GM21381 (cell line): ENCODE data around the gene AK5.
"Not testable (repeated sequence)": the region's sequence is repeated elsewhere in the genome, so short reads cannot be mapped to it uniquely, and the experiment has no call there.

ENCODE experiments used
- ATAC-seq: cut with Tn5 transposase; IDR thresholded peaks from one replicate; pipeline ENCODE4 v1.9.1; 2021; ENCODE audit warnings: mild to moderate bottlenecking, moderate library complexity; ENCODE audit not compliant: unreplicated experiment

The AK5 gene

GRCh38 chr1:77287535-77287934 lies 5.7 kb downstream of the AK5 start:
- ATAC-seq = no peak

DNA sequence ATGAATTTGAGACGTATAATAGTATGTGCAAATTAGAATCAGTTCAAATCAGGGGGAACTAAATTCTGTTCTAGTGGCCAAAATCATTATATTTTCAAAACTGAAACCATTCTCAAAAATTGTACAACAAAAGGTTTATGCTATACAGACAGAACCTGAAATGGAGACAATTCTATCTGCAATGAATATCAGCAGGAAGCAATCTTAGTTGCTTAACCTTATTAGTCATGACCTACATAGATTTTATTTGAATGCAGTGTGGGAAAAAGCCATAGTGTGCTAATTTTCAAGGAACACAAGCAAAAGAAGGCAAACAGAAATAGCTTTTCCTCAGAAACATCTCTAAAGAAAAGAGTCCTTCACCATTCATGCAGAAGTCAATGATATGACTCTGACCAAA lies 6.5 kb downstream of the AK5 start:
- no peak for ATAC-seq

- ATAC-seq = no peak
Measured at GRCh38 chr1:77290576-77290975, 8.8 kb downstream of the AK5 start.

GRCh38 chr1:77292551-77292950 lies 10.7 kb downstream of the AK5 start:
- no peak for ATAC-seq

GRCh38 chr1:77300566-77300965 lies 18.7 kb downstream of the AK5 start:
- no peak for ATAC-seq

- ATAC-seq = no peak
Measured at GRCh38 chr1:77303387-77303786, 21.6 kb downstream of the AK5 start.

- ATAC-seq = no peak
Measured at GRCh38 chr1:77308889-77309621, 27.2 kb downstream of the AK5 start.

DNA sequence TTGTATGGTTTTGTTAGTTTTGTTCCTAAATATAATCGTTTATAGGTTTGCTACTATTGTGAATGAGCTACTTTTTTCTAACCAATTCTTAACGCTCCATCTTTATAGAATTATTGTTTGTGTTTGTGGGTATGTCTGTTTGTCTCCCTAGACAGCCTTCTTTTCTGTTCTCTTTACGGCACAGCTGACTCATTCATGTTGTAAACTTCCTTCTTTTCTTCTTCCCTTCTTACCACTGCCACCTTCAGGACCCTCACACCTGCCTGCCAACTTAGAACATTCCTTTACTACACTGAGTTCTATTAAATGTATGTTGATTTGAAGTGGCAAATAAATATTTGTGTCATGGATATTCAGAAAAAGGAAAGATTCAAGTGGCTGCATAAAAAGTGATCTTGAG lies 29.1 kb downstream of the AK5 start:
- ATAC-seq = no peak

GRCh38 chr1:77312364-77312763 lies 30.5 kb downstream of the AK5 start:
- ATAC-seq = not testable (repeated sequence)

DNA sequence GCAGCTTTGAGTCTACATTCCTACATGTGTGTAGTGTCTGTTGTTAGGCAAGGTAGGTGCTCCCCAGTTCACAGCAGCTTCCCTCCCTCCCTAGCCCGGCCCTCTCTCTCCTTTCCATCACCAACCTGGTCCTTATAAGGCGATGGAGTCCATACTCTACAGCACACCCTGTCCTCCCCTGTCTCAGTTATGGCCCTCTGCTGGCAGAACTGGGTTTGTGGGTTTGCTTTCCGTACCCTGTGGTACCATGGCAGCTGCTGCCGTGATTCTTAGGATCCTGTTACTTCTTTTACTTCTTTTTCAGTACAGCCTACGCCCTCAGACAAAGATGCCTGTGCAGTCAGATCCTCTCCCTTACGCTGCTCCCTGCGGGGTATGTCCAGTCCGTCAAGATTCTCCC lies 31.7 kb downstream of the AK5 start:
- ATAC-seq = no peak

- ATAC-seq = no peak
Measured at GRCh38 chr1:77316006-77316405, 34.2 kb downstream of the AK5 start.

DNA sequence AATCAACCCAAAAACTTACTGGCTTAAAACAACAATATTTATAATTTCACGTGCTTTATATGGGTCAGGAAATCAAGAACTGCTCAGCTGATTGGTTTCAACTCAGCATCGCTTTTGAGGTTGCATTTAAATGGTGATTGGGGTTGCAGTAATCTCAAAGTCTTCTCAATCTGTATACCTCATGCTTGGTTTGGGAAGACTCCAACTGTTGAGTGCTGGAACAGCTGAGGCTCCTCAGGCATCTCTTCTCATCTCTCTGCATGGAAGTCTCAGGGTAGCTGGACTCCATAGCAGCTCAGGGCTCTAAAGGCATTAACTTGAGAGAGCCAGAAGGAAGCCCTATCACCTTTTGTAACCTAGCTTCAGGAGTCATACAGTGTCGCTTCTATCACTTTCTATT lies 35.1 kb downstream of the AK5 start:
- ATAC-seq = no peak

- ATAC-seq = no peak
Measured at GRCh38 chr1:77319036-77319705, 37.4 kb downstream of the AK5 start.

DNA sequence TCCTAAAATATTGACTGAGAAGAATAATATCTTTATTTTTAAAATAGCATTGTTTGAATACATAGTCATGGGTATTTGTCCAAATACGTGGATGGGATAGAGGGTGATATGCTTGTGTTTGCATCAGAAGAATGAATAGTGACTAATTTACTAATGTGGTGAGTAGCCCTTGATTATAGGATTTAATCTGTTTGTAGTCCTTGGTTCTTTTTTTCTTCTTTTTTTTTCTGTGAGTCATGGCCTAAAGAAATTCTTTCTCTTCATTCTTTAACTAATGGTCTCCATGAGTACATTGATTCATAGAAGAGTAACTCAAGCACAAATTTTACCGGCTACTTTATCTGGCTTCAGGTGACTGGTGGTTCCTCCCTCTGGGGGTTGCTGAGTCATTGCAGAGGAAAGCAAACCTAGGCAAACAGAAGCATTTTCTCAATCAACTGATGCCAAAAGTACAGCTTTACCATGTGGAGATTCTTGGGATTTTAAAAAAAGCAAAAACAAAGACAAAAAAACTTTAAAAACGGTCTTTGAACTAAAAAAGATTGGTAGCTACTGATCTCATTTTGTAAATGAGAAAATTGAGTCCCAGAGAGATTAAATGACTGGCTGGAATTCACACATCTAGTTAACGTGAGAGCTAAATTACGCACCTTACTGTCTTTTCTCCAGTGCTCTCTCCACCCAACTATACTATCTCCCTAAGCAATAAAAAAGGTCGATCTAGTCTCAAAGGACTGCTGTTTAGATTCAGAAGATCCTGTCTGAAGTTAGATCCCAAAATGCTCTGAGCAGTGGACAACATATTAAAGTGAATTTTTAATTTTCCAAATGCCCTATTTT lies 40.5 kb downstream of the AK5 start:
- no peak for ATAC-seq

- ATAC-seq = no peak
Measured at GRCh38 chr1:77333501-77333900, 51.7 kb downstream of the AK5 start.

DNA sequence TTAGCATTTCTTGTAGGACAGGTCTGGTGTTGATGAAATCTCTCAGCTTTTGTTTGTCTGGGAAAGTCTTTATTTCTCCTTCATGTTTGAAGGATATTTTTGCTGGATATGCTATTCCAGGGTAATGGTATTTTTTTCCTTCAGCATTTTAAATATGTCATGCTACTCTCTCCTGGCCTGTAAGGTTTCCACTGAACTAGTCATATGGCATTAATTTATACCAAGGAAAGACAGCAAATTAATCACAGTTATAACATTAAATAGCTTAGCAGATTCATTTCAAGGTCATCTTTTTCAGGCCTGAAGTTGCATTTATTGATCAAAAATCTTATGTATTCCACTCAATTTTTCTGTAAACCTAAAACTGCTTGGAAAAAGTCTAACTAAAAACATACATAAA lies 54.9 kb downstream of the AK5 start:
- no peak for ATAC-seq

GRCh38 chr1:77339326-77339725 lies 57.5 kb downstream of the AK5 start:
- ATAC-seq = no peak

DNA sequence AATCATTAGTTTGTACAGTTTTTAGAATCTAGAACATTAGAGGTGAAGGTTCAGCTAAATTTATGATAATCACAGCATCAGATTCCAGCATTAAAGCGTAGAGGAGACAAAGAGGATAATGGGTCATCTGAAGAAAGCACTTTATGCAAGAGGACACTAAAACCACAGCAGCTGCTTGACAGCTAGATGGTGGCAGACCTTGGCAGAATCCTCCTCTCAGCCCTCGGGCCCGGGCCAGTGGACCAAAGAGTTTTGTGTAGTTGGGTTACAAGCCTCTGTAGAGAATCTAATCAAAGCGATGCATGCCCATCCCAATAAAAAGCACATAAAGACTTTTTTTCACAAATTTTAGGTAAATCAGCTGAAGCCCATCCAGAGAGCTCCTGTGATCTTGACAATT lies 59.4 kb downstream of the AK5 start:
- no peak for ATAC-seq

- ATAC-seq = no peak
Measured at GRCh38 chr1:77342745-77343144, 60.9 kb downstream of the AK5 start.

- no peak for ATAC-seq
Measured at GRCh38 chr1:77347646-77348045, 65.8 kb downstream of the AK5 start.

DNA sequence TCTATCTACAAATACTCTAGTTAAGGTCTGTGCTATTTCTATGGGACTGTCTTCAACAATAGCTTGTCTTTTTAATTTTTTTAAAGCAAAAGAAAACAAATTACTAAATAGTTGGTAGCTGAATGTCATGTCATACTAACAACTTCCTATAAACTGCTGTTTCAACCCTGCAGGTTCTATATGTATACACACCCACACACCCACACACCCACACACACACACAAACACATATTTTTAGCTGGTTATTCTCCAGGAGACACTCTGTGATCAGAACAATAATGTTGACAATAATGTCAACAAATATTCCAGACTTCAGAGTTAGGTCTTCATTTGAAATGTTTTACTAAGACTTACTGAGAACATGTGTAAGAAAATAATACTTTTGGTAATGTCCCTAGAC lies 66.7 kb downstream of the AK5 start:
- ATAC-seq = no peak

GRCh38 chr1:77349275-77349674 lies 67.5 kb downstream of the AK5 start:
- no peak for ATAC-seq
